Sigmoid colon (tissue), 7 donors: ENCODE data around the gene MCC. TPM values are rescaled to one million over a fixed set of nuclear protein-coding genes. Genes with fewer than 3 reads are reported as not detected.

Source experiments
- DNase-seq: peaks from one replicate; pipeline ENCODE4 v3.0.0-alpha.2; 2019
- H3K27ac ChIP-seq, 4 donors: fragments of 200-600 bp; sonication (generic); one replicate each; pipeline ENCODE4 v1.5.1; 2016 to 2019; ENCODE audit warnings: mild to moderate bottlenecking in 1 of 4
- H3K27me3 ChIP-seq, 3 donors: fragments of 200-600 bp; sonication (generic); one replicate each; pipeline ENCODE4 v1.5.1; 2019; ENCODE audit warnings: mild to moderate bottlenecking in 1 of 3
- H3K36me3 ChIP-seq, 4 donors: fragments of 200-600 bp; sonication (generic); one replicate each; pipeline ENCODE4 v1.5.1; 2016 to 2019
- H3K4me1 ChIP-seq, 4 donors: fragments of 200-600 bp; sonication (generic); one replicate each; pipeline ENCODE4 v1.5.1; 2017 to 2019
- H3K4me3 ChIP-seq, 4 donors: fragments of 200-600 bp; sonication (generic); one replicate each; pipeline ENCODE4 v1.5.1; 2017 to 2019; ENCODE audit warnings: mild to moderate bottlenecking in 2 of 4, moderate library complexity in 1 of 4
- H3K9me3 ChIP-seq, 4 donors: fragments of 200-600 bp in 3 of 4; sonication (generic) in 3 of 4; one replicate each; pipeline versions ENCODE4 v1.5.1 to v1.6.1; 2013 to 2019
- EP300 ChIP-seq, 4 donors: sonication (generic); formaldehyde crosslinking; IDR thresholded peaks; one replicate each; pipeline ENCODE4 v1.6.1; 2017; ENCODE audit warnings: antibody characterized with exemption in 4 of 4
- POLR2A ChIP-seq, 2 donors: fragments of 450-650 bp; IDR thresholded peaks; one replicate each; pipeline ENCODE4 v1.6.1; 2016; ENCODE audit warnings: antibody characterized with exemption in 2 of 2, mild to moderate bottlenecking in 2 of 2, moderate library complexity in 2 of 2
- POLR2AphosphoS5 ChIP-seq, 4 donors: sonication (generic); formaldehyde crosslinking; IDR thresholded peaks; one replicate each; pipeline ENCODE4 v1.6.1; 2017; ENCODE audit warnings: antibody characterized with exemption in 4 of 4
- WGBS, 2 donors: extraction: QIAGEN DNeasy Blood & Tissue Kit; methylation state at CpG; one replicate each; pipeline ENCODE4 v1.1.7; 2013; 5-methylcytosine and 5-hydroxymethylcytosine counted together
- intact Hi-C: fragments of 100-400 bp; cut with DNase I; formaldehyde crosslinking; loops from one replicate; pipeline ENCODE4 v1.15.1; 2023
- polyA plus RNA-seq, 3 donors: library from polyadenylated mRNA; stranded (reverse); fragments of 200-250 nt; gene quantifications; one replicate each; pipeline ENCODE4 v1.2.3, GENCODE V29; 2013
- total RNA-seq, 4 donors: library from RNA; depleted of rRNA; stranded (reverse); fragments of >200 nt; gene quantifications; one replicate each; pipeline ENCODE4 v1.1.0, GENCODE V29; 2016
- TF ChIP-seq, protein P1 (sequence below), 4 experiments: fragments of 450-650 bp in 3 of 4; fragments of 200-600 bp in 1 of 4; IDR thresholded peaks; one replicate each; pipeline ENCODE4 v1.5.1; 2016 to 2019; ENCODE audit warnings: antibody characterized with exemption in 4 of 4, mild to moderate bottlenecking in 3 of 4, moderate library complexity in 2 of 4
- donor health status: healthy with polysubstance abuse.
- donor health status: Bipolar disorder and iron deficiency.
- donor health status: healthy.

Gene MCC
- total and polyA plus RNA-seq, 7 donors = 0.69 to 14.0 (median 9.1) TPM

GRCh38 chr5:113253037-113253436, 235.2 kb downstream of the MCC start:
- H3K27me3 ChIP-seq = no peaks in the 10 kb centered on the region
- DNase-seq = no peak
- no peak overlapping the region for H3K4me3 ChIP-seq
- TF ChIP-seq, protein P1, sequence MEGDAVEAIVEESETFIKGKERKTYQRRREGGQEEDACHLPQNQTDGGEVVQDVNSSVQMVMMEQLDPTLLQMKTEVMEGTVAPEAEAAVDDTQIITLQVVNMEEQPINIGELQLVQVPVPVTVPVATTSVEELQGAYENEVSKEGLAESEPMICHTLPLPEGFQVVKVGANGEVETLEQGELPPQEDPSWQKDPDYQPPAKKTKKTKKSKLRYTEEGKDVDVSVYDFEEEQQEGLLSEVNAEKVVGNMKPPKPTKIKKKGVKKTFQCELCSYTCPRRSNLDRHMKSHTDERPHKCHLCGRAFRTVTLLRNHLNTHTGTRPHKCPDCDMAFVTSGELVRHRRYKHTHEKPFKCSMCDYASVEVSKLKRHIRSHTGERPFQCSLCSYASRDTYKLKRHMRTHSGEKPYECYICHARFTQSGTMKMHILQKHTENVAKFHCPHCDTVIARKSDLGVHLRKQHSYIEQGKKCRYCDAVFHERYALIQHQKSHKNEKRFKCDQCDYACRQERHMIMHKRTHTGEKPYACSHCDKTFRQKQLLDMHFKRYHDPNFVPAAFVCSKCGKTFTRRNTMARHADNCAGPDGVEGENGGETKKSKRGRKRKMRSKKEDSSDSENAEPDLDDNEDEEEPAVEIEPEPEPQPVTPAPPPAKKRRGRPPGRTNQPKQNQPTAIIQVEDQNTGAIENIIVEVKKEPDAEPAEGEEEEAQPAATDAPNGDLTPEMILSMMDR (IDR thresholded peaks at IDR 0.05) = no peak
- TF ChIP-seq POLR2A (IDR thresholded peaks at IDR 0.05) = no peak
- no peak for TF ChIP-seq POLR2AphosphoS5 (IDR thresholded peaks at IDR 0.05)
- TF ChIP-seq EP300 (IDR thresholded peaks at IDR 0.05) = no peak
- no peak overlapping the region for H3K27ac ChIP-seq
- 86 to 90% methylated on average over 3 of the region's 3 CpGs for WGBS, 2 donors
- no peaks in the 10 kb centered on the region for H3K36me3 ChIP-seq
- intact Hi-C loops = no loop called here
- H3K9me3 ChIP-seq = no peaks in the 10 kb centered on the region
- peaks cover 0 to 5% (median 0%) of the 10 kb centered on the region in 4 donors for H3K4me1 ChIP-seq

DNA sequence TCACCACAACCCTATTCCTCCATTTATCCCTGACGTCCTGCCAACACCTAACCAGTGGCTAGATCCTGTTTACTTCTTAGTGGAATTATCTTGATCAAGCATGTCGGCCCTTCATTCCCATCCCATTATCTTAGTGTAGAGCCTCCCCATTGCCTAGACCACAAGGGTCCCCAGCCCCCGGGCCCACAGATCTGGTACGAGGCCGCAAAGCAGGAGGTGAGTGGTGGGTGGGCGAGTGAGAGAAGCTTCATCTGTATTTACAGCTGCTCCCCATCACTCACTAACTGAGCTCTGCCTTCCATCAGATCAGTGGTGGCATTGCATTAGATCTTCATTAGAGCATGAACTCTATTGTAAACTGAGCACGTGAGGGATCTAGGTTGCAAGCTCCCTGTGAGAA, 236.2 kb downstream of the MCC start:
- no peak for DNase-seq
- no peaks in the 10 kb centered on the region for H3K36me3 ChIP-seq
- 83 to 88% methylated on average over 7 of the region's 7 CpGs for WGBS, 2 donors
- H3K27me3 ChIP-seq = no peaks in the 10 kb centered on the region
- H3K4me1 ChIP-seq = peaks cover 0 to 5% (median under 1%) of the 10 kb centered on the region in 4 donors
- intact Hi-C loops = no loop called here
- H3K27ac ChIP-seq = no peak overlapping the region
- no peaks in the 10 kb centered on the region for H3K9me3 ChIP-seq
- TF ChIP-seq POLR2AphosphoS5 (IDR thresholded peaks at IDR 0.05) = no peak
- TF ChIP-seq, protein P1 (IDR thresholded peaks at IDR 0.05) = no peak
- TF ChIP-seq POLR2A (IDR thresholded peaks at IDR 0.05) = no peak
- no peak for TF ChIP-seq EP300 (IDR thresholded peaks at IDR 0.05)
- H3K4me3 ChIP-seq = no peak overlapping the region

GRCh38 chr5:113250341-113250953, 237.8 kb downstream of the MCC start:
- peak overlapping the region; percentile 48 to 69 (median 62) for H3K27ac ChIP-seq
- no peaks in the 10 kb centered on the region for H3K27me3 ChIP-seq
- H3K4me1 ChIP-seq = peaks cover 0 to 17% (median 7%) of the 10 kb centered on the region in 4 donors
- peak; percentile 91 for DNase-seq
- H3K9me3 ChIP-seq = no peaks in the 10 kb centered on the region
- H3K4me3 ChIP-seq = no peak overlapping the region
- TF ChIP-seq POLR2AphosphoS5 (IDR thresholded peaks at IDR 0.05) (peak; percentile 23 to 52 (median 42)), EP300 (IDR thresholded peaks at IDR 0.05) (peak in 1 of 4 donors; percentile 47)
- TF ChIP-seq, protein P1 (IDR thresholded peaks at IDR 0.05) = no peak
- no peaks in the 10 kb centered on the region for H3K36me3 ChIP-seq
- WGBS, 2 donors = 62 to 67% methylated on average over 7 of the region's 7 CpGs
- intact Hi-C loops = no loop called here

GRCh38 chr5:113249206-113249605, 239.0 kb downstream of the MCC start:
- peak overlapping the region; percentile 48 to 69 (median 62) for H3K27ac ChIP-seq
- no peak for DNase-seq
- no peaks in the 10 kb centered on the region for H3K36me3 ChIP-seq
- no peaks in the 10 kb centered on the region for H3K9me3 ChIP-seq
- WGBS, 2 donors = 85 to 91% methylated on average over 1 of the region's 1 CpG
- H3K4me3 ChIP-seq = no peak overlapping the region
- intact Hi-C loops = no loop called here
- TF ChIP-seq EP300 (IDR thresholded peaks at IDR 0.05) (no peak), POLR2A (IDR thresholded peaks at IDR 0.05) (no peak), POLR2AphosphoS5 (IDR thresholded peaks at IDR 0.05) (no peak)
- TF ChIP-seq, protein P1 (IDR thresholded peaks at IDR 0.05) = no peak
- H3K27me3 ChIP-seq = no peaks in the 10 kb centered on the region
- H3K4me1 ChIP-seq = peaks cover 0 to 18% (median 8%) of the 10 kb centered on the region in 4 donors
